Activated T-cell treated with anti-CD3 and anti-CD28 coated beads, Interleukin-2, amount 50 U/mL, for 48 hours (primary cell): ENCODE results near the gene IVL.

Experiments used
- DNase-seq, 2 experiments: peaks; one replicate each; pipeline ENCODE4 v3.0.0-alpha.2; 2020

The IVL gene

GRCh38 chr1:152957561-152957960 lies 49.2 kb downstream of the IVL start:
- DNase-seq, result no peak

- no peak for DNase-seq
Observed at GRCh38 chr1:152959273-152959672, 50.9 kb downstream of the IVL start.

- DNase-seq, result no peak
Observed at GRCh38 chr1:152959801-152960451, 51.6 kb downstream of the IVL start.

GRCh38 chr1:152960452-152961044 lies 52.2 kb downstream of the IVL start:
- DNase-seq, result no peak
